NCI-H226 (cell line): Measurements from ENCODE around the gene PACRG.

Experiments
- DNase-seq: peaks from one replicate; pipeline ENCODE4 v3.0.0-alpha.2; 2015

Gene PACRG

GRCh38 chr6:163098827-163099479 lies 371.2 kb downstream of the PACRG start:
- no peak for DNase-seq

- DNase-seq = no peak
Observed at GRCh38 chr6:163099621-163100171, 371.9 kb downstream of the PACRG start.

GRCh38 chr6:163100259-163100658 lies 372.5 kb downstream of the PACRG start:
- DNase-seq = no peak

- no peak for DNase-seq
Observed at GRCh38 chr6:163113358-163113962, 385.7 kb downstream of the PACRG start.

GRCh38 chr6:163118941-163119340 lies 391.2 kb downstream of the PACRG start:
- DNase-seq = no peak

- DNase-seq = no peak
Observed at GRCh38 chr6:163120223-163120622, 392.4 kb downstream of the PACRG start.

- DNase-seq = no peak
Observed at GRCh38 chr6:163121270-163121669, 393.5 kb downstream of the PACRG start.

GRCh38 chr6:163122365-163122764 lies 394.6 kb downstream of the PACRG start:
- no peak for DNase-seq

- DNase-seq = no peak
Observed at GRCh38 chr6:163123098-163123497, 395.3 kb downstream of the PACRG start.

- DNase-seq = no peak
Observed at GRCh38 chr6:163126741-163127140, 399.0 kb downstream of the PACRG start.

- DNase-seq = no peak
Observed at GRCh38 chr6:163127587-163127986, 399.8 kb downstream of the PACRG start.

- no peak for DNase-seq
Observed at GRCh38 chr6:163128324-163128723, 400.6 kb downstream of the PACRG start.

- no peak for DNase-seq
Observed at GRCh38 chr6:163132050-163132750, 404.4 kb downstream of the PACRG start.

- no peak for DNase-seq
Observed at GRCh38 chr6:163133017-163133416, 405.2 kb downstream of the PACRG start.

- no peak for DNase-seq
Observed at GRCh38 chr6:163133691-163134090, 405.9 kb downstream of the PACRG start.

- no peak for DNase-seq
Observed at GRCh38 chr6:163136681-163137397, 409.1 kb downstream of the PACRG start.

GRCh38 chr6:163137398-163137881 lies 409.7 kb downstream of the PACRG start:
- DNase-seq = no peak

- no peak for DNase-seq
Observed at GRCh38 chr6:163146036-163146435, 418.3 kb downstream of the PACRG start.

GRCh38 chr6:163147994-163148393 lies 420.2 kb downstream of the PACRG start:
- DNase-seq = no peak

- no peak for DNase-seq
Observed at GRCh38 chr6:163148451-163149278, 420.9 kb downstream of the PACRG start.

GRCh38 chr6:163149279-163149848 lies 421.6 kb downstream of the PACRG start:
- no peak for DNase-seq

GRCh38 chr6:163151212-163151611 lies 423.4 kb downstream of the PACRG start:
- no peak for DNase-seq
